HG03066 (cell line): ENCODE measurements around the gene PDE11A.

Experiments used
- ATAC-seq: cut with Tn5 transposase; IDR thresholded peaks from one replicate; pipeline ENCODE4 v1.9.1; 2021; ENCODE audit warnings: low read depth; ENCODE audit not compliant: unreplicated experiment

Gene PDE11A

GRCh38 chr2:177778472-177778871 lies 294.1 kb downstream of the PDE11A start:
- ATAC-seq, result no peak

GRCh38 chr2:177772529-177772928 lies 300.0 kb downstream of the PDE11A start:
- no peak for ATAC-seq

GRCh38 chr2:177771191-177771590 lies 301.4 kb downstream of the PDE11A start:
- no peak for ATAC-seq

DNA sequence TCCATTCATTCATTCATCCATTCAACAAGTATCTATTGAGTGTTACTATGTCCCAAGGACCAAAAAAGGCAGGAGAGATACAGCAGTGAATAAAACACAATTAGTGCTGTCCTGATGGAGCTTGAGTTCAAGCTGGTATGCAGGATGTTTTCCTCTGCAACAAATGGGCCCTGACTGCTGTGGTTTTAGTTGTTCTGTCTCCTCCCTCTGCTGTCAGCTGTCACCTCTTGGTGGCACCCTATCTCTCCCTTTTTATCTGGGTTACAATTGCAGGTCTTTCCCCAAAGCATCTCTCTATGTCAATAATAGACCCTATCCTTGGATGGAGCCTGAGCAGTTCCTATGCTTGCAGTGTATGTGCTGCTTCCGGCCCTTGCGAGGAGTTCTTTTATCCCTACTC lies 304.8 kb downstream of the PDE11A start:
- no peak for ATAC-seq

- no peak for ATAC-seq
These were observed 306.9 kb downstream of the PDE11A start for GRCh38 chr2:177765698-177766097.

DNA sequence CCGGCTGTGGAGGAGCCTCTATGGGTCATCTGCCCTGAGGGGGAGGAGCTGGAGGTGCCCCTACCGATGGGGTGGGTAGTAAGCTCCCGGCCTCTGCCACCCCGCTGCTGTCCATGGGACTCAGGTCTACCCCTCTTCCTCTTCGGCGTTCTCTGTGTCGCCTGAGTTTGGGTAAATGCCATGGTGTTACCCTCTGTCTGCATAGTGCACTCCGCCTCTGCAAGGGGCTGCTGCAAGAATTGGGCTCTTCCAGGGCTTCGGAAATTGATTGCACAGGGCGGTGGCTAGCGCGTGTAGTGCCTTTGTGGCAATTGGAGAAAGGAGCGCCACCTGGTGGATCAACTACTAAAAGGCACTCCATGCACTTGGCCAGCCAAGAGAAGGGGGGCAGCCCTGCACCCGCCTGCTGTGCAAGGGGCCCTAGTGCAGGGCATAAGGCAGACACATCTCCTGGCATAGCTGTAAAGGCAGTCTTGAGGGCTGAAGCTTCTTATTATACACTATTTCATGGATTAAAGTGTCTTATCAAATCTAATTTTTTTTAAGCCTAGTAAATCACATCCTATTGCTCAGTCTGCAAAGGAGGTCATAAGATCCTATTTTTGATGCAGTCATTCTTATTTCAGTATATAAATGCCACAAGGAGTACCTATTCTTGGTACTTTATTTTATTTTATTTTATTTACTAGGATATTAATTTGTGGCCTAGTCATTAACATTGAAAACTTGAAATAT lies 308.9 kb downstream of the PDE11A start:
- peak; percentile 98 for ATAC-seq

GRCh38 chr2:177759443-177759842 lies 313.1 kb downstream of the PDE11A start:
- no peak for ATAC-seq

- no peak for ATAC-seq
These were observed 313.8 kb downstream of the PDE11A start for GRCh38 chr2:177758591-177759371.

DNA sequence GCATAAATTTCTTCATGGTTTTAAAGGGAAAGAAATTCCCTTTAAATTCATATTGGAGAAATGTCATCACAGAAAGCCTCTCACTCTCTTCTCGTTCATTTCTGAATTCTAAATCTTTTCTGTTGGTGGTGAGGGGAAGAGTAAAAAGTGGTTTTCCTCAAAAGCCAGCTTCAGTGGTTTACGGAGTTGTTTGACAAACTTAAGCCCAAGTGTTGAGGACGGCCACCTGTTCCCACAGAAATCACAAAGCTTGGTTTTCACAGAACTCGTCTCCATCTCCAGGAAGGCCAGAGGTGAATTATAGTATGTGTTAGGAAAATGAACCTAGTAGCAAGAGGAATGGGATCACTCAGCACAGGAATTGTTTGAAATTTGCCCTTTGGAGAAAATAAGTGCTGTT lies 316.2 kb downstream of the PDE11A start:
- no peak for ATAC-seq

DNA sequence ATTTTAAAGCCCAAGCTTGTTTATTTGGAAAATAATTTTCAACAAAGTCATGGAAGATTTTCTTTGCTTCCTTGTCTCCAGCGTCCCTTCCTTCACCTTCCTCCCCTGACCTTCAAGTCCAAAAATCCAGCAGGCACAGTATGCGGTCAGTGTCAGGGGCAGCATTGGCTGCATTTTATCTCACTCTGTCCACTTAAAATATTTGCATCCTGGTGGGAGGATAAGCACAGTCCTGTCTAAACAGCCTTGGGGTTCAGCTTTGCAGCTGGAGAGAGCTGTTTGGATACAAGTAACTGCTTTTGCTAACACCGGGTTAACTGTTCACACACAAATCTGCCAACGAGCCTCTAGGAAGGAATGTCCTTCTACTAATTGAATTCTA lies 318.1 kb downstream of the PDE11A start:
- ATAC-seq, result no peak

GRCh38 chr2:177753682-177754491 lies 318.7 kb downstream of the PDE11A start:
- no peak for ATAC-seq

DNA sequence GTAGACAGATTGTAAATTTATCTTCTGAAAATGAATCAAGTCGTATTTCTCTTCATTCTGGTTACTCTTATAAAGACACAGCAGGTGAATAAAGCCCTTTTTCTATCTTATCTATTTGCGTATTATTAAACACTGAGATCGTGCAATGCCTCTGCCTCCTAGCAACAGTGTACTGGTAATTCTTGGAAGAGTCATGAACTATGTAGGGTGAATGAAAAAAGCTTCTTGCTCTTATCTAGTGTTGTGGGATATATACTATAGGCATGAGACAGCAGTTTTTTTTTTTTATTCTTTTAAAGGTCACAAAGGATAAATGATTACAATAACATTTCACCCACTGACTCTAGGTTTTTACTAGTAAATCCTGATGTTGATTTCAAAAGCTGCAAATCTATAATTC lies 324.2 kb downstream of the PDE11A start:
- ATAC-seq, result no peak

GRCh38 chr2:177747384-177747783 lies 325.2 kb downstream of the PDE11A start:
- no peak for ATAC-seq

DNA sequence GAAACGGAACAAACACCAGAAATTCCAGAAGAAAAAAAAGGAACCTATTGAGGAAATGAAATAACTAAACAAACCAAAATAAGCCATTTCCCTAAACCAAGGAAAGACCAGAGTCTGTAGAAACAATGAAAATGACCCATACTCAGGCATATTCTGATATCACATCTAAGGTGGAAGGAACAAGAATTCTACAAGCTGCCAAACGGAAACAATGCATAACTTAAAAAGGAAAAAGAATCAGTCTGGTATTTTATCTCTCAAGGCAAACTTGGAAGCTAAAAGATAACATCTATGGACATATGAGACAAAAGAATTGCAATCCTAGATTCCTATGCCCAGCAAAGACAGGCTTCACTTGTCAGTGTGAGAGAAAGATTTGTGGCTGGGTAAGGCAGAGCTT lies 326.2 kb downstream of the PDE11A start:
- no peak for ATAC-seq

GRCh38 chr2:177745531-177745930 lies 327.0 kb downstream of the PDE11A start:
- no peak for ATAC-seq

GRCh38 chr2:177742851-177743250 lies 329.7 kb downstream of the PDE11A start:
- no peak for ATAC-seq

GRCh38 chr2:177741866-177742265 lies 330.7 kb downstream of the PDE11A start:
- no peak for ATAC-seq

GRCh38 chr2:177740700-177741099 lies 331.9 kb downstream of the PDE11A start:
- ATAC-seq, result no peak

GRCh38 chr2:177738461-177739235 lies 333.9 kb downstream of the PDE11A start:
- ATAC-seq, result no peak

DNA sequence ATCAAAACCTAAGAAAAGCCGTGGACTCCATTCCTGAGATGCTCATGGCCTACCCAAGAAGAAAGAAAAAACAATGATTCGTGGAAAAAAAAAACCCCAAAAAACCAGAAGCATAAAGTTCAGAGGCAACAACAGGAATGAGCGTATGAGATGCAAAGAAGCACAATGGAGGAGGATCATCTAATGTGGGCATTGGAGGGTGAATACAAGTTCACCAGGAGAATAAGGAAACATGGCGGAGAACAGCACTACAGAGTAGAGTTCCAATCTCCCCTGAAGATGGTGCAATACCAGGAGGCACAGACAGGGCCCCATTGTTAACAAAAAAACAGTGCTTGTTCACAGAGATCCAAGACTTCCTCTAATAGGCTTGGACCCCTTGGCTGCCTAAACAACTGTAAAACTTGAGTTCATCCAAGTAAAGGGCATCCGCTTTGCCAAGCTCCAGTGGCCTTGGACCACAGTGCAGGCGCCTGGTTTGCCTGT lies 337.2 kb downstream of the PDE11A start:
- no peak for ATAC-seq
